T-helper 1 cell treated with Interleukin-12 subunit alpha and Interleukin-12 subunit beta and Interleukin-4 antibody, amounts not matched to agents 30 μg/mL and 1 μg/mL, for 36 hours (primary cell): ENCODE data around the gene TRIM38.
"Not testable (repeated sequence)": the region's sequence is repeated elsewhere in the genome, so short reads cannot be mapped to it uniquely, and the experiment has no call there.

ENCODE experiments used
- H3K27ac Mint-ChIP-seq: one replicate; pipeline ENCODE4 v1.8.0; 2021; ENCODE audit warnings: mild to moderate bottlenecking, mixed read lengths
- H3K27me3 Mint-ChIP-seq: one replicate; pipeline ENCODE4 v1.8.0; 2021; ENCODE audit warnings: low read depth, mixed read lengths
- H3K36me3 Mint-ChIP-seq: one replicate; pipeline ENCODE4 v1.8.0; 2021; ENCODE audit warnings: low read depth, mixed read lengths
- H3K4me1 Mint-ChIP-seq: one replicate; pipeline ENCODE4 v1.8.0; 2021; ENCODE audit warnings: low read depth, mixed read lengths
- H3K4me3 Mint-ChIP-seq: one replicate; pipeline ENCODE4 v1.8.0; 2021; ENCODE audit warnings: mild to moderate bottlenecking, moderate library complexity, mixed read lengths
- H3K9me3 Mint-ChIP-seq: one replicate; pipeline ENCODE4 v1.8.0; 2021; ENCODE audit warnings: mixed read lengths

TRIM38 gene

GRCh38 chr6:25962149-25963127 lies at the start of gene TRIM38:
Gene TRIM38 (plus strand): TSS chr6:25962802. CDS start chr6:25966523, 3,721 bp downstream.
- H3K36me3 Mint-ChIP-seq, result peaks cover 49% of the 10 kb centered on the region
- peak within 1 kb of the TSS; percentile 98 for H3K27ac Mint-ChIP-seq
- H3K4me3 Mint-ChIP-seq, result peak within 1 kb of the TSS; percentile 98
- H3K9me3 Mint-ChIP-seq, result peaks cover 12% of the 10 kb centered on the region
- peaks cover 71% of the 10 kb centered on the region for H3K4me1 Mint-ChIP-seq
- H3K27me3 Mint-ChIP-seq, result no peaks in the 10 kb centered on the region

GRCh38 chr6:25913741-25914140 lies 48.9 kb upstream of the TRIM38 start:
- peaks cover 10% of the 10 kb centered on the region for H3K4me1 Mint-ChIP-seq
- H3K36me3 Mint-ChIP-seq, result peaks cover 2% of the 10 kb centered on the region
- no peak overlapping the region for H3K27ac Mint-ChIP-seq

GRCh38 chr6:25916330-25916729 lies 46.3 kb upstream of the TRIM38 start:
- Mint-ChIP-seq H3K27ac (no peak overlapping the region), H3K36me3 (peaks cover 2% of the 10 kb centered on the region), H3K4me1 (peaks cover 10% of the 10 kb centered on the region), H3K4me3 (no peak overlapping the region), H3K9me3 (peaks cover 4% of the 10 kb centered on the region), H3K27me3 (no peaks in the 10 kb centered on the region)

More at GRCh38 chr6:25913741-25914140, 48.9 kb upstream of the TRIM38 start:
- peaks cover 4% of the 10 kb centered on the region for H3K9me3 Mint-ChIP-seq
- no peak overlapping the region for H3K4me3 Mint-ChIP-seq
- H3K27me3 Mint-ChIP-seq, result no peaks in the 10 kb centered on the region

- no peak overlapping the region for H3K27ac Mint-ChIP-seq
- no peaks in the 10 kb centered on the region for H3K27me3 Mint-ChIP-seq
- H3K36me3 Mint-ChIP-seq, result no peaks in the 10 kb centered on the region
- peaks cover 6% of the 10 kb centered on the region for H3K4me1 Mint-ChIP-seq
- no peak overlapping the region for H3K4me3 Mint-ChIP-seq
- H3K9me3 Mint-ChIP-seq, result peaks cover 4% of the 10 kb centered on the region
Measured at GRCh38 chr6:25916789-25917490, 45.7 kb upstream of the TRIM38 start.

GRCh38 chr6:25918083-25918683 lies 44.4 kb upstream of the TRIM38 start:
- Mint-ChIP-seq H3K4me3 (no peak overlapping the region), H3K27ac (peak overlapping the region; percentile 18), H3K9me3 (peaks cover 4% of the 10 kb centered on the region), H3K27me3 (no peaks in the 10 kb centered on the region), H3K36me3 (no peaks in the 10 kb centered on the region), H3K4me1 (peaks cover 6% of the 10 kb centered on the region)

GRCh38 chr6:25919657-25920056 lies 42.9 kb upstream of the TRIM38 start:
- Mint-ChIP-seq H3K9me3 (peaks cover 4% of the 10 kb centered on the region), H3K36me3 (no peaks in the 10 kb centered on the region), H3K27me3 (no peaks in the 10 kb centered on the region), H3K27ac (no peak overlapping the region), H3K4me3 (no peak overlapping the region), H3K4me1 (peaks cover 2% of the 10 kb centered on the region)

GRCh38 chr6:25921525-25922203 lies 40.9 kb upstream of the TRIM38 start:
- Mint-ChIP-seq H3K4me3 (no peak overlapping the region), H3K4me1 (peaks cover 2% of the 10 kb centered on the region), H3K9me3 (peaks cover 4% of the 10 kb centered on the region), H3K27ac (no peak overlapping the region), H3K27me3 (no peaks in the 10 kb centered on the region), H3K36me3 (no peaks in the 10 kb centered on the region)

- Mint-ChIP-seq H3K9me3 (peaks cover 4% of the 10 kb centered on the region), H3K4me1 (peaks cover 8% of the 10 kb centered on the region), H3K4me3 (no peak overlapping the region), H3K27ac (no peak overlapping the region), H3K36me3 (no peaks in the 10 kb centered on the region), H3K27me3 (no peaks in the 10 kb centered on the region)
Measured at GRCh38 chr6:25922301-25922700, 40.3 kb upstream of the TRIM38 start.

- H3K36me3 Mint-ChIP-seq, result no peaks in the 10 kb centered on the region
- H3K4me1 Mint-ChIP-seq, result peaks cover 17% of the 10 kb centered on the region
- H3K9me3 Mint-ChIP-seq, result no peaks in the 10 kb centered on the region
- no peak overlapping the region for H3K27ac Mint-ChIP-seq
- no peak overlapping the region for H3K4me3 Mint-ChIP-seq
- H3K27me3 Mint-ChIP-seq, result no peaks in the 10 kb centered on the region
Measured at GRCh38 chr6:25925876-25926275, 36.7 kb upstream of the TRIM38 start.

GRCh38 chr6:25927178-25927577 lies 35.4 kb upstream of the TRIM38 start:
- H3K4me3 Mint-ChIP-seq, result no peak overlapping the region
- no peaks in the 10 kb centered on the region for H3K27me3 Mint-ChIP-seq
- no peaks in the 10 kb centered on the region for H3K36me3 Mint-ChIP-seq
- H3K4me1 Mint-ChIP-seq, result peaks cover 17% of the 10 kb centered on the region
- H3K27ac Mint-ChIP-seq, result no peak overlapping the region
- no peaks in the 10 kb centered on the region for H3K9me3 Mint-ChIP-seq

GRCh38 chr6:25927756-25928216 lies 34.8 kb upstream of the TRIM38 start:
- H3K36me3 Mint-ChIP-seq, result no peaks in the 10 kb centered on the region
- no peak overlapping the region for H3K4me3 Mint-ChIP-seq
- peaks cover 17% of the 10 kb centered on the region for H3K4me1 Mint-ChIP-seq
- H3K27ac Mint-ChIP-seq, result no peak overlapping the region
- H3K9me3 Mint-ChIP-seq, result no peaks in the 10 kb centered on the region
- H3K27me3 Mint-ChIP-seq, result no peaks in the 10 kb centered on the region

- Mint-ChIP-seq H3K36me3 (no peaks in the 10 kb centered on the region), H3K27me3 (no peaks in the 10 kb centered on the region), H3K9me3 (no peaks in the 10 kb centered on the region), H3K4me3 (no peak overlapping the region), H3K27ac (no peak overlapping the region), H3K4me1 (peaks cover 17% of the 10 kb centered on the region)
Measured at GRCh38 chr6:25928562-25929324, 33.9 kb upstream of the TRIM38 start.

GRCh38 chr6:25929785-25930184 lies 32.8 kb upstream of the TRIM38 start:
- not testable (repeated sequence) for H3K36me3 Mint-ChIP-seq

More at GRCh38 chr6:25929785-25930184, 32.8 kb upstream of the TRIM38 start:
- H3K4me1 Mint-ChIP-seq, result peaks cover 20% of the 10 kb centered on the region
- not testable (repeated sequence) for H3K4me3 Mint-ChIP-seq, H3K27me3 Mint-ChIP-seq, H3K27ac Mint-ChIP-seq, H3K9me3 Mint-ChIP-seq
